Body of pancreas (tissue), 4 donors: ENCODE data around the gene TENT4B.

Experiments
- POLR2A ChIP-seq, 3 donors: fragments of 450-650 bp; IDR thresholded peaks; one replicate each; pipeline ENCODE4 v1.6.1; 2016; ENCODE audit warnings: antibody characterized with exemption in 3 of 3, mild to moderate bottlenecking in 2 of 3
- TF ChIP-seq, protein P1 (sequence below), 7 experiments: fragments of 450-650 bp in 4 of 7; fragments of 200-600 bp in 3 of 7; sonication (generic) in 3 of 7; IDR thresholded peaks; one replicate each; pipeline ENCODE4 v1.5.1; 2016 to 2019; ENCODE audit warnings: antibody characterized with exemption in 7 of 7

DNA sequence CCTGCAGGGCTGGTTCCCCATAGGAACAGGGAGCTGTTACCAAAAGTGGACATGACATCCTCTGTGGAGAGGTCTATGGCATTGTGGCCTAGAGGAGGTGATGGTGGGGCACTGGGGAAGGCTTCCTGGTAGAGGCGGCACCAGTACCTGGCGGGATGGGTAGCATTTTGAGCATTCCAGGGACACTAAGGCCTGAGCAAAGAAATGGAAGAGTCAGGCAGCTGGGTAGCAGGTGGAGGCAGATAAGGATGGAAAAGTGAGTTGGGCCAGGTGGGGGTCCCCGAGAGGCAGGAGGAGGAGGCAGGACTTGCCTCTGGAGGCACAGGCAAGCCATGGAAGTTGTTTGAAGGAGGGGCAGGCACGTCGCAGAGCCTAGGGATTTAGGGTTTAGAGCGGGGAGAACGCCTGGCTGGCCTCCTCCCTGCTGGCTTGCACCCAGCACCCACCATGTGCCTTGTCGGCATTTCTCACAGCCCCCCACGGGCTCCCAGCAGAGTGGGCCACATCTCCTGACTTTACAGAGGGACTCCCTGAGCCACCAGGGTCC is 108.1 kb downstream of the TENT4B start:
- TF ChIP-seq POLR2A (IDR thresholded peaks at IDR 0.05) = no peak
- TF ChIP-seq, protein P1, sequence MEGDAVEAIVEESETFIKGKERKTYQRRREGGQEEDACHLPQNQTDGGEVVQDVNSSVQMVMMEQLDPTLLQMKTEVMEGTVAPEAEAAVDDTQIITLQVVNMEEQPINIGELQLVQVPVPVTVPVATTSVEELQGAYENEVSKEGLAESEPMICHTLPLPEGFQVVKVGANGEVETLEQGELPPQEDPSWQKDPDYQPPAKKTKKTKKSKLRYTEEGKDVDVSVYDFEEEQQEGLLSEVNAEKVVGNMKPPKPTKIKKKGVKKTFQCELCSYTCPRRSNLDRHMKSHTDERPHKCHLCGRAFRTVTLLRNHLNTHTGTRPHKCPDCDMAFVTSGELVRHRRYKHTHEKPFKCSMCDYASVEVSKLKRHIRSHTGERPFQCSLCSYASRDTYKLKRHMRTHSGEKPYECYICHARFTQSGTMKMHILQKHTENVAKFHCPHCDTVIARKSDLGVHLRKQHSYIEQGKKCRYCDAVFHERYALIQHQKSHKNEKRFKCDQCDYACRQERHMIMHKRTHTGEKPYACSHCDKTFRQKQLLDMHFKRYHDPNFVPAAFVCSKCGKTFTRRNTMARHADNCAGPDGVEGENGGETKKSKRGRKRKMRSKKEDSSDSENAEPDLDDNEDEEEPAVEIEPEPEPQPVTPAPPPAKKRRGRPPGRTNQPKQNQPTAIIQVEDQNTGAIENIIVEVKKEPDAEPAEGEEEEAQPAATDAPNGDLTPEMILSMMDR (IDR thresholded peaks at IDR 0.05) = no peak
